Left lung (tissue), 10 donors: ENCODE measurements around the gene PRXL2C. TPM values are rescaled to one million over a fixed set of nuclear protein-coding genes. Genes with fewer than 3 reads are reported as not detected.
A peak's percentile ranks its signal among the peaks of the same experiment; 100 is the strongest.

Experiments used
- ATAC-seq: fragments of 200-7000 bp; cut with Tn5 transposase; one replicate; pipeline ENCODE4 v1.9.1; 2020; ENCODE audit warnings: moderate library complexity
- DNase-seq, 4 donors: peaks; one replicate each; pipeline ENCODE4 v3.0.0-alpha.2; 2013 to 2020
- H3K27ac ChIP-seq, 2 donors: fragments of 200-600 bp; sonication (generic) in 1 of 2; one replicate each; pipeline versions ENCODE4 v1.5.0 to v1.8.0; 2020 to 2021
- H3K27me3 ChIP-seq, 2 donors: fragments of 200-600 bp; sonication (generic) in 1 of 2; one replicate each; pipeline versions ENCODE4 v1.5.0 to v1.8.0; 2020 to 2021
- H3K36me3 ChIP-seq, 2 donors: fragments of 200-600 bp; sonication (generic) in 1 of 2; one replicate each; pipeline versions ENCODE4 v1.5.0 to v1.8.0; 2020 to 2021
- H3K4me1 ChIP-seq, 2 donors: fragments of 200-600 bp; one replicate each; pipeline ENCODE4 v1.8.0; 2021
- H3K4me3 ChIP-seq, 2 donors: fragments of 200-600 bp; sonication (generic) in 1 of 2; one replicate each; pipeline versions ENCODE4 v1.5.0 to v1.8.0; 2020 to 2021; ENCODE audit warnings: mild to moderate bottlenecking in 1 of 2
- H3K9me3 ChIP-seq, 2 donors: fragments of 200-600 bp; sonication (generic) in 1 of 2; one replicate each; pipeline versions ENCODE4 v1.5.0 to v1.8.0; 2020 to 2021
- CTCF ChIP-seq, 2 donors: fragments of 200-600 bp; sonication (generic) in 1 of 2; IDR thresholded peaks; one replicate each; pipeline versions ENCODE4 v1.5.0 to v1.8.0; 2021; ENCODE audit warnings: antibody characterized with exemption in 2 of 2
- intact Hi-C, 2 donors: fragments of 100-400 bp; cut with DNase I; formaldehyde crosslinking; loops; one replicate each; pipeline versions ENCODE4 v1.11.2 to v1.14.2; 2022
- polyA plus RNA-seq, 6 donors: library from polyadenylated mRNA; unstranded; fragments of 120-200 nt; gene quantifications; one replicate each; pipeline ENCODE4 v1.2.1, GENCODE V29; 2013; ENCODE audit not compliant: insufficient read length in 6 of 6
- total RNA-seq, 2 donors: library from RNA; stranded (reverse); fragmentation: NEBNext Ultra II Directional; extraction: Animal tissue kit (Norgen Biotek cat#: 25700); gene quantifications; one replicate each; pipeline ENCODE4 v1.2.1, GENCODE V29; 2021
- donor health status: DM: no; HTN: yes; CAD: no.
- donor health status: DM: no; HTN: no; CAD: no.

Gene PRXL2C
- total and polyA plus RNA-seq, 8 donors, result 5.3 to 31.9 (median 6.3) TPM

- Histone ChIP-seq H3K9me3 (no peaks in the 10 kb centered on the region), H3K27me3 (no peaks in the 10 kb centered on the region), H3K4me3 (no peak overlapping the region), H3K4me1 (peaks cover 0 to 4% of the 10 kb centered on the region in 2 donors), H3K36me3 (no peaks in the 10 kb centered on the region), H3K27ac (no peak overlapping the region)
- ATAC-seq (peak; percentile 82), DNase-seq (no peak)
- intact Hi-C loops, result no loop called here
- no peak for TF ChIP-seq CTCF (IDR thresholded peaks at IDR 0.05)
These were observed 51.2 kb downstream of the PRXL2C start for GRCh38 chr9:96604004-96604319.

GRCh38 chr9:96603305-96604003 lies 51.7 kb downstream of the PRXL2C start:
- no peak for TF ChIP-seq CTCF (IDR thresholded peaks at IDR 0.05)
- no peaks in the 10 kb centered on the region for H3K9me3 ChIP-seq
- ATAC-seq (no peak), DNase-seq (no peak)
- H3K27me3 ChIP-seq, result no peaks in the 10 kb centered on the region
- intact Hi-C loops, result no loop called here
- H3K4me1 ChIP-seq, result peaks cover 0 to 4% of the 10 kb centered on the region in 2 donors
- no peaks in the 10 kb centered on the region for H3K36me3 ChIP-seq
- H3K27ac ChIP-seq, result no peak overlapping the region
- no peak overlapping the region for H3K4me3 ChIP-seq

GRCh38 chr9:96599298-96599697 lies 55.8 kb downstream of the PRXL2C start:
- DNase-seq, result no peak
- no peaks in the 10 kb centered on the region for H3K27me3 ChIP-seq
- H3K4me1 ChIP-seq, result peaks cover 0 to 4% of the 10 kb centered on the region in 2 donors

GRCh38 chr9:96596601-96597111 lies 58.5 kb downstream of the PRXL2C start:
- Histone ChIP-seq H3K36me3 (no peaks in the 10 kb centered on the region), H3K27ac (no peak overlapping the region), H3K4me3 (no peak overlapping the region), H3K4me1 (no peaks in the 10 kb centered on the region), H3K27me3 (no peaks in the 10 kb centered on the region), H3K9me3 (no peaks in the 10 kb centered on the region)
- ATAC-seq (no peak), DNase-seq (no peak)
- no peak for TF ChIP-seq CTCF (IDR thresholded peaks at IDR 0.05)
- intact Hi-C loops, result no loop called here

More at GRCh38 chr9:96599298-96599697, 55.8 kb downstream of the PRXL2C start:
- no peak overlapping the region for H3K27ac ChIP-seq
- H3K9me3 ChIP-seq, result no peaks in the 10 kb centered on the region
- intact Hi-C loops, result no loop called here
- no peaks in the 10 kb centered on the region for H3K36me3 ChIP-seq
- no peak for ATAC-seq
- no peak overlapping the region for H3K4me3 ChIP-seq
- TF ChIP-seq CTCF (IDR thresholded peaks at IDR 0.05), result no peak

Other genes with a start within 250 kb of the PRXL2C start
- gene ZNF367, start 236.9 kb downstream of the PRXL2C start, total RNA-seq, result 10 to 100 TPM in 1 of 2 donors, 1 to 10 TPM in 1; 6.1 to 10.1 TPM
- gene ZNF367, start 236.9 kb downstream of the PRXL2C start, polyA plus RNA-seq, result 10 to 100 TPM; 10.2 to 13.7 (median 11.6) TPM
- gene HABP4, start 205.1 kb downstream of the PRXL2C start, total RNA-seq, result 10 to 100 TPM in 1 of 2 donors, 1 to 10 TPM in 1; 8.0 to 17.1 TPM
- gene HABP4, start 205.1 kb downstream of the PRXL2C start, polyA plus RNA-seq, result 10 to 100 TPM in 3 of 6 donors, 1 to 10 TPM in 3; 8.9 to 12.4 (median 9.9) TPM
- 10 to 100 TPM; 10.5 to 17.1 TPM for gene CDC14B, start 35.5 kb downstream of the PRXL2C start, total RNA-seq
- 10 to 100 TPM; 17.3 to 20.3 (median 18.1) TPM for gene CDC14B, start 35.5 kb downstream of the PRXL2C start, polyA plus RNA-seq
- gene ZNF510, start 122.8 kb upstream of the PRXL2C start, total RNA-seq, result 1 to 10 TPM; 7.9 to 9.3 TPM
- gene ZNF510, start 122.8 kb upstream of the PRXL2C start, polyA plus RNA-seq, result 10 to 100 TPM; 15.0 to 19.2 (median 17.5) TPM
- 1 to 10 TPM; 3.8 to 3.9 TPM for gene ZNF782, start 199.2 kb upstream of the PRXL2C start, total RNA-seq
- 1 to 10 TPM; 6.5 to 8.7 (median 7.8) TPM for gene ZNF782, start 199.2 kb upstream of the PRXL2C start, polyA plus RNA-seq